ENCODE results near the gene ZNRF3. TPM values are rescaled to one million over a fixed set of nuclear protein-coding genes. Genes with fewer than 3 reads are reported as not detected.
"Not testable (repeated sequence)": the region's sequence is repeated elsewhere in the genome, so short reads cannot be mapped to it uniquely, and the experiment has no call there.

The ZNRF3 gene
- total RNA-seq, 3 donors from 2014 or later, result 5.5 to 10.6 (median 5.8) TPM

GRCh38 chr22:29080106-29080975 is 197.0 kb downstream of the ZNRF3 start:
- TF ChIP-seq, protein P1, sequence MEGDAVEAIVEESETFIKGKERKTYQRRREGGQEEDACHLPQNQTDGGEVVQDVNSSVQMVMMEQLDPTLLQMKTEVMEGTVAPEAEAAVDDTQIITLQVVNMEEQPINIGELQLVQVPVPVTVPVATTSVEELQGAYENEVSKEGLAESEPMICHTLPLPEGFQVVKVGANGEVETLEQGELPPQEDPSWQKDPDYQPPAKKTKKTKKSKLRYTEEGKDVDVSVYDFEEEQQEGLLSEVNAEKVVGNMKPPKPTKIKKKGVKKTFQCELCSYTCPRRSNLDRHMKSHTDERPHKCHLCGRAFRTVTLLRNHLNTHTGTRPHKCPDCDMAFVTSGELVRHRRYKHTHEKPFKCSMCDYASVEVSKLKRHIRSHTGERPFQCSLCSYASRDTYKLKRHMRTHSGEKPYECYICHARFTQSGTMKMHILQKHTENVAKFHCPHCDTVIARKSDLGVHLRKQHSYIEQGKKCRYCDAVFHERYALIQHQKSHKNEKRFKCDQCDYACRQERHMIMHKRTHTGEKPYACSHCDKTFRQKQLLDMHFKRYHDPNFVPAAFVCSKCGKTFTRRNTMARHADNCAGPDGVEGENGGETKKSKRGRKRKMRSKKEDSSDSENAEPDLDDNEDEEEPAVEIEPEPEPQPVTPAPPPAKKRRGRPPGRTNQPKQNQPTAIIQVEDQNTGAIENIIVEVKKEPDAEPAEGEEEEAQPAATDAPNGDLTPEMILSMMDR (IDR thresholded peaks at IDR 0.05), result no peak
- no peak overlapping the region for H3K4me3 ChIP-seq
- DNase-seq (no peak), ATAC-seq (no peak)
- no peaks in the 10 kb centered on the region for H3K9me3 ChIP-seq
- no peaks in the 10 kb centered on the region for H3K36me3 ChIP-seq (ENCODE audit: low read depth)
- intact Hi-C loops (cut with DNase I, micrococcal nuclease), result no loop called here
- H3K4me1 ChIP-seq (ENCODE audit: low read depth), result peaks cover 18% of the 10 kb centered on the region

GRCh38 chr22:29081517-29082236 is 198.3 kb downstream of the ZNRF3 start:
- DNase-seq (no peak), ATAC-seq (no peak)
- peaks cover 18% of the 10 kb centered on the region for H3K4me1 ChIP-seq (ENCODE audit: low read depth)
- H3K9me3 ChIP-seq, result no peaks in the 10 kb centered on the region
- intact Hi-C loops (cut with DNase I, micrococcal nuclease), result no loop called here
- TF ChIP-seq, protein P1 (IDR thresholded peaks at IDR 0.05), result no peak
- no peaks in the 10 kb centered on the region for H3K36me3 ChIP-seq (ENCODE audit: low read depth)
- H3K4me3 ChIP-seq, result no peak overlapping the region

DNA sequence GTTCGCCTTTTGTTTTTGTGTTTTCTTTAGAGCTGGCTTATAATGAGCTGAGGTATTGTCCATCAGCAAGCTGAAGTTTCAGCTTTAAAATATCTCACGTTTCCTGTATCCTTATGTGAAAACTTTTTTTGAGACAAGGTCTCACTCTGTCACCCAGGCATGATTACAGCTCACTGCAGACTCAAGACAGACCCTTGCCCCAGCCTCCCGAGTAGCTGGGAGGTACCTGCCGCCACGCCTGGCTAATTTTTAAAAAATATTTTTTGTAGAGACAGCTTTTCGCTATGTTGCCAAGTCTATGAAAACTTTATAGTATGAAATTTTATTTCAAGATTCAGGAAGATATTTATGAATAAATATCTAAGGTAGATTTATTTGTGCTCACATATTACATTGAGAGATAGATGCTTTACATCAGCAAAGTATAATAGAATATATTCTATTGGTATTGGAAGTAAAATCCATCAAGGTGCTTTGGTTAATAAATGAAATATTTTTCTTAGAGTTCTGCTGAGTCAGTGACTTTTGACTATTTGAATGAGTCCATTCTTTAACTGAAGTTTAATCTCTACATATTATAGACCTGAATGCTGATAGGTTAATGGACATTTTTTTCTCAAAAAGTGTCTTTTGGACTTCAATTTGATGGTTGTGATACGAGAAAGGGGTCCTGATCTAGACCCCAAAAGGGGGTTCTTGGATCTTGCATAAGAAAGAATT is 199.6 kb downstream of the ZNRF3 start:
- DNase-seq, result no peak
- no peak overlapping the region for H3K4me3 ChIP-seq
- intact Hi-C loops (cut with DNase I, micrococcal nuclease), result no loop called here
- H3K9me3 ChIP-seq, result no peaks in the 10 kb centered on the region
- H3K4me1 ChIP-seq (ENCODE audit: low read depth), result peaks cover 18% of the 10 kb centered on the region
- ATAC-seq, result no peak
- H3K36me3 ChIP-seq (ENCODE audit: low read depth), result no peaks in the 10 kb centered on the region
- TF ChIP-seq, protein P1 (IDR thresholded peaks at IDR 0.05), result no peak

DNA sequence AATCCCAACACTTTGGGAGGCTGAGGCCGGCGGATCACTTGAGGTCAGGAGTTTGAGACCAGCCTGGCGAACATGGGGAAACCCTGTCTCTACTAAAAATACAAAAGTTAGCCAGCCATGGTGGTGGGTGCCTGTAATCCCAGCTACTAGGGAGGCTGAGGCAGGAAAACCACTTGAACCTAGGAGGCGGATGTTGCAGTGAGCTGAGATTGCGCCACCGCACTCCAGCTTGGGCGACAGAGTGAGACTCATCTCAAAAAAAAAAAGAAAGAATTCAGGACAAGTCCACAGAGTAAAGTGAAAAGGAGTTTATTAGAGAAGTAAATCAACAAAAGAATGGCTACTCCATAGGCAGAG is 200.2 kb downstream of the ZNRF3 start:
- peaks cover 18% of the 10 kb centered on the region for H3K4me1 ChIP-seq (ENCODE audit: low read depth)
- H3K4me3 ChIP-seq; ATAC-seq; DNase-seq; H3K9me3 ChIP-seq; intact Hi-C loops (cut with DNase I, micrococcal nuclease); H3K36me3 ChIP-seq (ENCODE audit: low read depth): not testable (repeated sequence)

GRCh38 chr22:29083933-29084591 is 200.7 kb downstream of the ZNRF3 start:
- intact Hi-C loops (cut with DNase I, micrococcal nuclease), result no loop called here
- Histone ChIP-seq H3K36me3 (ENCODE audit: low read depth) (no peaks in the 10 kb centered on the region), H3K4me3 (no peak overlapping the region), H3K4me1 (ENCODE audit: low read depth) (peaks cover 13% of the 10 kb centered on the region), H3K9me3 (no peaks in the 10 kb centered on the region)
- no peak for DNase-seq
- no peak for ATAC-seq
- TF ChIP-seq, protein P1 (IDR thresholded peaks at IDR 0.05), result no peak

Data from mucosa of descending colon (tissue), 3 donors.